Upper lobe of left lung (tissue), 4 donors: ENCODE measurements around the gene MYO1G.

Source experiments
- CTCF ChIP-seq, 6 experiments: fragments of 450-650 bp in 4 of 6; fragments of 200-600 bp in 2 of 6; sonication (generic) in 2 of 6; IDR thresholded peaks; one replicate each; pipeline ENCODE4 v1.5.1; 2016 to 2019; ENCODE audit warnings: antibody characterized with exemption in 6 of 6
- EP300 ChIP-seq, 4 donors: sonication (generic); formaldehyde crosslinking; IDR thresholded peaks; one replicate each; pipeline ENCODE4 v1.5.1; 2017; ENCODE audit warnings: antibody characterized with exemption in 4 of 4, control low read depth in 2 of 4

GRCh38 chr7:45001138-45001694, 22.4 kb upstream of the MYO1G start:
- no peak for TF ChIP-seq CTCF (IDR thresholded peaks at IDR 0.05)
- TF ChIP-seq EP300 (IDR thresholded peaks at IDR 0.05) = no peak
